K562 (cell line): ENCODE data around the gene HNMT. TPM values are rescaled to one million over a fixed set of nuclear protein-coding genes. Genes with fewer than 3 reads are reported as not detected.

Source experiments
- ATAC-seq: fragments of 200-7000 bp; cut with Tn5 transposase; 3 replicates; pipeline ENCODE4 v1.9.1; 2020; ENCODE audit warnings: moderate library complexity
- BruUV-seq: library from RNA; stranded (reverse); fragments of 400-500 nt; replicated peaks from 2 replicates; lab custom pipeline; 2021; lab: Mats Ljungman, UMichigan
- CTCF ChIA-PET: fragments of 300-600 bp; formaldehyde crosslinking; extraction: SDS; loops from one replicate; lab custom pipeline; 2021; ENCODE audit warnings: low intra/inter-chr PET ratio; lab: Yijun Ruan, JAX
- POLR2A ChIA-PET: fragments of 300-600, 350-650 bp; sonication (Branson Sonifier 250); formaldehyde crosslinking; extraction: SDS; loops from one replicate; lab custom pipeline; 2021; ENCODE audit warnings: antibody characterized with exemption, inconsistent platforms; lab: Yijun Ruan, JAX
- DNase-seq, 4 experiments: peaks; one replicate each; pipeline versions ENCODE4 v3.0.0 to v3.0.0-alpha.2; 2011 to 2018; ENCODE audit warnings: low spot score in 3 of 4, mixed read lengths in 3 of 4; ENCODE audit errors: extremely low read depth in 1 of 4
- FAIRE-seq: peaks from 2 replicates; lab custom pipeline; 2011; peaks lifted over from hg19 to GRCh38; lab: Jason Lieb, UNC
- H2AFZ ChIP-seq: 2 replicates; pipeline ENCODE4 v1.6.0; 2011; ENCODE audit warnings: low read depth, low read length, control low read depth, inconsistent platforms
- H3K27ac ChIP-seq: fragments of 200-600 bp; 3 replicates; pipeline ENCODE4 v1.8.0; 2011; ENCODE audit warnings: low read depth, mild to moderate bottlenecking, control low read depth, inconsistent platforms, low read length, moderate library complexity, mixed read lengths; ENCODE audit errors: extremely low read depth
- H3K27me3 ChIP-seq, 2 experiments: fragments of 300-600 bp in 1 of 2; 2 replicates in 1 of 2; 3 replicates in 1 of 2; pipeline versions ENCODE4 v1.6.0 to v1.8.0; 2011; ENCODE audit warnings: inconsistent platforms in 2 of 2, low read length in 2 of 2, mild to moderate bottlenecking in 1 of 2, mixed read lengths in 1 of 2, moderate library complexity in 1 of 2; ENCODE audit not compliant: control insufficient read depth in 2 of 2, insufficient read depth in 2 of 2
- H3K36me3 ChIP-seq: fragments of 300-600 bp; 3 replicates; pipeline ENCODE4 v1.8.0; 2011; ENCODE audit warnings: mild to moderate bottlenecking, low read length, inconsistent platforms; ENCODE audit not compliant: control insufficient read depth, insufficient read depth
- H3K4me1 ChIP-seq, 2 experiments: fragments of 200-600 bp in 1 of 2; replicated peaks in 1 of 2; 2 replicates in 1 of 2; 3 replicates in 1 of 2; pipeline versions ENCODE4 v1.5.1 to v1.8.0; 2011; ENCODE audit warnings: inconsistent platforms in 2 of 2, low read length in 2 of 2, mild to moderate bottlenecking in 1 of 2, mixed read lengths in 1 of 2, moderate library complexity in 1 of 2; ENCODE audit not compliant: control insufficient read depth in 2 of 2, insufficient read depth in 2 of 2
- H3K4me2 ChIP-seq: 2 replicates; pipeline ENCODE4 v1.6.1; 2011; ENCODE audit warnings: low read length, control low read depth, inconsistent platforms, mixed read lengths; ENCODE audit not compliant: insufficient read depth
- H3K4me3 ChIP-seq: fragments of 200-600 bp; sonication (generic), shearing (Covaris generic); 2 replicates; pipeline ENCODE4 v1.5.1; 2016; ENCODE audit warnings: control low read depth, inconsistent platforms
- H3K79me2 ChIP-seq: fragments of 200-600 bp; 3 replicates; pipeline ENCODE4 v1.8.0; 2011; ENCODE audit warnings: low read length, inconsistent platforms; ENCODE audit not compliant: control insufficient read depth, insufficient read depth
- H3K9ac ChIP-seq, 2 experiments: 2 replicates each; pipeline versions ENCODE4 v1.6.0 to v1.6.1; 2011; ENCODE audit warnings: low read depth in 2 of 2, low read length in 2 of 2, control low read depth in 1 of 2, inconsistent platforms in 1 of 2, mild to moderate bottlenecking in 1 of 2, mixed read lengths in 1 of 2; ENCODE audit not compliant: insufficient read depth in 1 of 2
- H3K9me1 ChIP-seq: one replicate; pipeline ENCODE4 v1.6.0; 2011; ENCODE audit warnings: inconsistent platforms, mild to moderate bottlenecking, low read length, moderate library complexity; ENCODE audit not compliant: control insufficient read depth, insufficient read depth
- H3K9me3 ChIP-seq: replicated peaks from 2 replicates; pipeline ENCODE4 v1.5.1; 2011; ENCODE audit warnings: low read depth, low read length, inconsistent platforms; ENCODE audit not compliant: control insufficient read depth, insufficient read depth
- H4K20me1 ChIP-seq: replicated peaks from 2 replicates; pipeline ENCODE4 v1.6.1; 2011; ENCODE audit warnings: low read length, inconsistent platforms, mixed read lengths; ENCODE audit not compliant: control insufficient read depth, insufficient read depth
- E4F1 ChIP-seq: fragments of 250-450 bp; sonication (Bioruptor Pico); IDR thresholded peaks from 2 replicates; pipeline ENCODE4 v1.5.0; 2021; ENCODE audit warnings: mild to moderate bottlenecking, borderline replicate concordance
- FOSL1 ChIP-seq: fragments of 200-800 bp; sonication (Bioruptor generic); conservative IDR thresholded peaks from 2 replicates; pipeline ENCODE4 v1.6.1; 2016; ENCODE audit warnings: missing genetic modification characterization, missing compliant biosample characterization
- HSF4 ChIP-seq: fragments of 250-450 bp; sonication (Bioruptor Pico); IDR thresholded peaks from 2 replicates; pipeline ENCODE4 v2.1.2; 2022; ENCODE audit warnings: mild to moderate bottlenecking, moderate library complexity, borderline replicate concordance
- IRF2 ChIP-seq: sonication (generic); formaldehyde crosslinking; IDR thresholded peaks from 2 replicates; pipeline ENCODE4 v1.8.1; 2022; ENCODE audit warnings: mild to moderate bottlenecking, missing genetic modification reagents
- MBD1 ChIP-seq: fragments of 250-450 bp; sonication (Bioruptor Pico); IDR thresholded peaks from 2 replicates; pipeline ENCODE4 v1.8.0; 2022; ENCODE audit warnings: inconsistent platforms
- MXI1 ChIP-seq: IDR thresholded peaks from 2 replicates; pipeline ENCODE4 v1.6.1; 2011; ENCODE audit warnings: low read depth, mild to moderate bottlenecking, improper control_type of control experiment, low read length
- NELFE ChIP-seq: IDR thresholded peaks from 2 replicates; pipeline ENCODE4 v1.6.1; 2011; ENCODE audit warnings: mild to moderate bottlenecking; ENCODE audit not compliant: insufficient read depth, insufficient read length
- NUFIP1 ChIP-seq: fragments of 450-650 bp; IDR thresholded peaks from 2 replicates; pipeline ENCODE4 v1.6.1; 2018; ENCODE audit not compliant: partially characterized antibody
- RAD51 ChIP-seq: fragments of 450-650 bp; IDR thresholded peaks from 2 replicates; pipeline ENCODE4 v1.7.1; 2016; ENCODE audit warnings: low read depth, mild to moderate bottlenecking, borderline replicate concordance
- SRSF7 ChIP-seq: fragments of 200-400 bp; formaldehyde crosslinking; optimal IDR thresholded peaks from 2 replicates; pipeline ENCODE3; 2017; ENCODE audit warnings: mild to moderate bottlenecking, low read depth, low read length
- TAL1 ChIP-seq: fragments of 450-650 bp; IDR thresholded peaks from 2 replicates; pipeline ENCODE4 v1.6.1; 2016; ENCODE audit warnings: mild to moderate bottlenecking
- TEAD1 ChIP-seq, 2 experiments: fragments of 450-650 bp in 1 of 2; sonication (generic) in 1 of 2; formaldehyde crosslinking; IDR thresholded peaks; 2 replicates each; pipeline versions ENCODE4 v1.4.0 to v1.8.0; 2020 to 2022; ENCODE audit warnings: mild to moderate bottlenecking in 2 of 2, missing genetic modification reagents in 1 of 2
- ZNF174 ChIP-seq: fragments of 250-450 bp; sonication (Bioruptor Pico); IDR thresholded peaks from 2 replicates; pipeline ENCODE4 v1.4.0; 2020; ENCODE audit warnings: mild to moderate bottlenecking
- ZNF232 ChIP-seq: sonication (generic); formaldehyde crosslinking; IDR thresholded peaks from 2 replicates; pipeline ENCODE4 v1.8.0; 2022; ENCODE audit warnings: mild to moderate bottlenecking, missing genetic modification reagents
- ZNF707 ChIP-seq: fragments of 250-450 bp; sonication (Bioruptor Pico); conservative IDR thresholded peaks from 2 replicates; pipeline ENCODE4 v1.8.0; 2022; ENCODE audit warnings: inconsistent platforms, mild to moderate bottlenecking, moderate library complexity
- ZNF785 ChIP-seq: fragments of 250-450 bp; sonication (Bioruptor Pico); IDR thresholded peaks from 2 replicates; pipeline ENCODE4 v1.4.0; 2020; ENCODE audit warnings: mild to moderate bottlenecking
- in situ Hi-C: fragments of 300-500 bp; cut with MboI; formaldehyde crosslinking; loops from 4 replicates; pipeline ENCODE4 v1.15.0; 2018; ENCODE audit warnings: inconsistent platforms, mixed read lengths
- intact Hi-C: fragments of 100-400 bp; cut with micrococcal nuclease; formaldehyde crosslinking; loops from 2 replicates; pipeline ENCODE4 v1.14.2; 2022
- polyA plus RNA-seq, 8 experiments: library from polyadenylated mRNA; depleted of rRNA in 4 of 8; stranded (reverse) in 5 of 8; unstranded in 3 of 8; fragments of >200 nt; fragmentation: Nextera tagmentation in 2 of 8; fragmentation: Illumina TruSeq in 1 of 8; extraction: Ambion mirVana in 2 of 8; extraction: Trizol in 1 of 8; gene quantifications; 2 replicates each; pipeline versions ENCODE4 v1.2.1 to v1.2.3, GENCODE V29; 2011 to 2014; ENCODE audit warnings: inconsistent platforms in 1 of 8, missing spikeins in 1 of 8
- total RNA-seq, 7 experiments: library from RNA; depleted of rRNA in 6 of 7; stranded (reverse); fragments of >200 nt in 6 of 7; fragmentation: Illumina TruSeq in 2 of 7; extraction: Trizol in 2 of 7; gene quantifications; 2 replicates each; pipeline versions ENCODE4 v1.2.1 to v1.2.3, GENCODE V29; 2011 to 2021; ENCODE audit warnings: low replicate concordance in 1 of 7

Gene HNMT
- total and polyA plus RNA-seq, 9 of the 15 experiments (the other 6 are each of a cell fraction or from before 2014, with no cell fraction given) = 3.1 to 10.9 (median 5.3) TPM

- ATAC-seq = no peak
- no peaks in the 10 kb centered on the region for H3K36me3 ChIP-seq
- BruUV-seq = no TSS peak
- in situ Hi-C loops = no loop called here
- H2AFZ ChIP-seq = no peak overlapping the region
- ChIA-PET CTCF (no interaction called here), POLR2A (no interaction called here)
- H3K9me1 ChIP-seq = no peaks in the 10 kb centered on the region
- DNase-seq = no peak
- no peaks in the 10 kb centered on the region for H3K79me2 ChIP-seq
- H3K9me3 ChIP-seq = no peaks in the 10 kb centered on the region
- H3K27me3 ChIP-seq = no peaks in the 10 kb centered on the region
- peaks cover 0 to 5% of the 10 kb centered on the region in 2 experiments; a peak in 2 of 5 replicates for H3K4me1 ChIP-seq
- intact Hi-C loops = no loop called here
- TF ChIP-seq TEAD1 (CRISPR knock-in tag; IDR thresholded peaks at IDR 0.05) (no peak), NUFIP1 (no peak), ZNF785 (CRISPR knock-in tag) (no peak), RAD51 (no peak), MXI1 (no peak), NELFE (no peak), TAL1 (no peak), MBD1 (CRISPR knock-in tag) (no peak), IRF2 (CRISPR knock-in tag) (no peak), FOSL1 (no peak), HSF4 (CRISPR knock-in tag) (no peak), SRSF7 (no peak), E4F1 (CRISPR knock-in tag) (no peak), ZNF707 (CRISPR knock-in tag) (no peak), ZNF232 (CRISPR knock-in tag) (no peak), ZNF174 (CRISPR knock-in tag) (no peak)
- H4K20me1 ChIP-seq = no peaks in the 10 kb centered on the region
- no peak overlapping the region for H3K4me3 ChIP-seq
- no peak overlapping the region for H3K4me2 ChIP-seq
- H3K27ac ChIP-seq = no peak overlapping the region
- FAIRE-seq = no peak
- no peak overlapping the region for H3K9ac ChIP-seq
Measured at GRCh38 chr2:137977790-137978189, 13.5 kb downstream of the HNMT start.
